Left renal pelvis (tissue), 4 donors: ENCODE results near the gene AGPAT4. TPM values are rescaled to one million over a fixed set of nuclear protein-coding genes. Genes with fewer than 3 reads are reported as not detected.
"Not testable (repeated sequence)": the region's sequence is repeated elsewhere in the genome, so short reads cannot be mapped to it uniquely, and the experiment has no call there.

Experiments
- DNase-seq, 4 donors: peaks; one replicate each; pipeline ENCODE4 v3.0.0-alpha.2; 2013; ENCODE audit warnings: low read depth in 4 of 4, low spot score in 3 of 4
- polyA plus RNA-seq, 4 donors: library from polyadenylated mRNA; unstranded; fragments of 120-200 nt; gene quantifications; one replicate each; pipeline ENCODE4 v1.2.1, GENCODE V29; 2013; ENCODE audit not compliant: insufficient read length in 4 of 4

The AGPAT4 gene
- polyA plus RNA-seq, 4 donors: 17.1 to 22.4 (median 19.1) TPM

DNA sequence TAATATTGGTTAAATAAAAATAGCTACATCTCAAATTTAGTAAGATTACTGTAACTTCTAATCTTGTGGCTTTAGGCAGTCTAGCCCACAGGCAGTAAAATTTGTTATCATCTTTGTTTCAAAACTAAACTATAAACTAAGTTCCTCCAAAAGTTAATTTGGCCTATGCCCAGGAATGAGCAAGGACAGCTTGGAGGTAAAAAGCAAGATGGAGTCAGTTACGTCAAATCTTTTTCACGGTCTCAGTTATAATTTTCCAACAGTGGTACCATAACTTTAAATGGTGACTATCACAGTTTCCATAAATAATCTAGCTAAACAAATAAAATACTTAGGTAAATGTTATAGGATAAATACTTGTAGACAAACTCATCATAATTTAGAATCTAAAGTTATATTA is 63.0 kb downstream of the AGPAT4 start:
- no peak for DNase-seq

DNA sequence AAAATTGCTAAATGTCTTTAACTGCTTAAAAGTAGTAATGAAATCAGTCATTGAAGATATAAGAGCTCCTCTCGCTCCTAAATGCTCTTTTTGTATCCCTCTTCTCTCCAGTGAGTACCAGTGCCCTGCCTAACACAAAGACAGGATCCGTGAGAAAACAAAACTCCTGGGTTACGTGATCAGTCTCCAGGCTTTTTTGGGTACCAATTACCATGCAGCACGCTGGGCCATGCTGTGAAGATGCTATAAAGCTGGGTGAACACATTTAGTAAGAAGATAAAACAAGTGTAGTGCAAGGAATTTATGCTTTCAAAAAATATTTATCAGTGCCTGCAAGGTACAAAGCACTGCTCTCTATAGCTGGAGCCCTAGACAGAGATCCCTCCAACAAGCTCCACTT is 66.7 kb downstream of the AGPAT4 start:
- no peak for DNase-seq

DNA sequence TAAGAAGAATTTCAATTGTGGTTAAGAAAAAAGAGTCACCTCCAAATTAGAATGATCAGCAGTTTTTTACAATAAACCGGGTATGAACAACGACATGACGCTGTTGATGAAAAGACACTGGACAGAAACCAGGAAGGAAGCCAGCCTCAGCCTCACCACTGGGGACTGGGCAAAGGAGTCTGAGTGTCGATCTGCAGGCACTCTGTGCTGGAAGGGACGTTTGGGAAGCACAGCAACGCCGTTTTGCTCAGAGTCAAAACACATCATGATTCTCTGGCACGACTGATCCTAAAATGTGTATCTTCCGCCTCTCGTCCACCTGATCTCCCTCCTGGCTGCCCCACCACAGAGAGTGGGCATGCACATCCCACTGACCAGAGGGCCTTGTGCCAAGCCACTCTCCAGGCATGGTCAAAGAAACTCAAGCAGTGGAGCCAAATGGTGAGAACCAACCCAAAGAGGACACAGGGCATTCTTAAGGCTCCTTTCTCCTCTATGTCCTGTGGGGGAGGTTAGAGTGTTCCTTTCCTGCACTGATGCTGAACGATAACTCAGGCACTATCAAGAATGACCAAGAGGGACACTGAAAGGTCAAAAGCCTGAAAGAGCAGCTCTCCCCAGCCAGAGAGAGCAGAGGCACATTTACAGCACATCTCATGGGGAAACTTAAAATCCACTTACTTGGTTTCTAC is 68.8 kb downstream of the AGPAT4 start:
- no peak for DNase-seq

DNA sequence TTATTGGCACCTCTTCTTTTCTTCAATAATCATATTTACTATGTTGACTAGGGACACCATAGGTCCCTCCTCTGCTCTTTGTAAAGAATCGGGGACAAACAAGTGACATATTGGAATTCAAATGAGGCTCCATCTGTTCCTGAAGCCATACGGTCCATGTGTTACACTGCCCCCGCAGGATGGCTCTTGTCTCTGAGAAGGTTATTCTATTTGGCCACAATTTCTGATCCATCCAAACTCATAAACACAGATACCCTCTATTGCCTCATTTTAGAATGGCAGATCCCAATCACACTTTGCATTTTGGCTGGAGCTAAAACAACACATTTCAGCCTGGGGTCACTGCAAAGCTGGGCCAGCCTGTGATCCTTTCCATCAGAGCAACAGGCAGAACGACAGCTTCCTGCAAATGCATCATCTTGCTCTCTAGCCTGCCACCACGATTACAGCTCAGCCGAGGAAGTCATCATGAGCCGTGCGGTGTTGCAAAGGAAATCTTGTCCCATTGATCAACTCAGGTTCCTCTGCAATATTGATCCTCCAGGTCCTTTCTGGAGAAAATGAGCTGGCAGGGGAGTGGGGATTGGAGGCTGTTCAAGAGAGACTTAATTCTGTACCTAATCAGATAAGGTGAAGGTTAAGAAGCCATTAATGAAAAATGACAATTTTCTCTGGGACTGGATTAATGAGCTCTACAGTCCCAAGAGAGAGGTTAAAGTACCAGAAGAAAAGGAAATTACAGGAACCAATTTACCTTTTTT is 73.1 kb downstream of the AGPAT4 start:
- DNase-seq: no peak

DNA sequence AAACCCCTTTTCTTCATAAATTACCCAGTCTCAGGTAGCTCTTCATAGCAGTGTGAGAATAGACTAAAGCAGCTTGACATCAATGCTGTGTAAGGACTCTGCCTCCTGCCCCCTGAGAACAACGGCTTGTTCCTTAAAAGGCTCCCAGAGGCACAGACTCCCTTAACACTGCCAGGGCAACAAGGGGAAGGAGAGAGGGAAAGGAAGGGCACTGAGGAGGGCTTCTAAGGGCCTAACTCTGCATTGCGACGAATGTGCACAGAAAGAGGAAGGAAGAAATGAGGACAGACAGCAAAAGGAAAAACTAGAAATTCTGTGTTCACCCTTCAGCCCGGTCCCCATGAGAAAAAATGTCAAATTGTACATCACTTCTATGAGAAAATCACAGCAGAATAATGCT is 74.0 kb downstream of the AGPAT4 start:
- no peak for DNase-seq

DNA sequence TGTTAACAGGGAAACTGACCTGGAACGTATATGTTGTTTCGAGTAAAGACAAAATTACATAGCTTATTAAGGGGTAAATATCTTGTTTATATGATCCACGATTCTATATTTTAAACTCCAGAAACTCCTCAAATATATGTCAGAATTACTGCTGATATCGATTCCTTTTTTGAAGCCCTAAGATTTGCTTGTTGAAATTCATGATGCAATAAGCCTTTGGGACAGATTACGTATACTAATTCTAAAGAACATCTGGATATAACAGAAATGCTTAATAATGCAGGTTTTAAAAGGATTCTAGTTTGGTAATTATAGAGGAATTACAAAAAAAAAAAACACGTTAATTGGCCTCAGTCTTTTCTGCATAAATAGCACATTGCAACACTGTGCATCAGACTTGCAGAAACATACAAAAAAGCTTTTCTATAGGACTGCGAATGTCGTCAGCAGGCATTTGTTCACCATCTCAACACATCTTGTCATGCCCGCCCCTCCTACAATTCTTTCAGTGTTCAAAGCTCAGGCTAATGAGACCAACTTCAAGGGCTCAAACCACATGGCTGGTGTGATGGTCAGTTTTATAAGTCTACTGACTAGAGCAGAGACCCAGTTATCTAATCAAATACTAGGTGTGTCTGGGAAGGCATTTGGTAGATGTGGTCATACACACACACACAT is 74.9 kb downstream of the AGPAT4 start:
- no peak for DNase-seq

DNA sequence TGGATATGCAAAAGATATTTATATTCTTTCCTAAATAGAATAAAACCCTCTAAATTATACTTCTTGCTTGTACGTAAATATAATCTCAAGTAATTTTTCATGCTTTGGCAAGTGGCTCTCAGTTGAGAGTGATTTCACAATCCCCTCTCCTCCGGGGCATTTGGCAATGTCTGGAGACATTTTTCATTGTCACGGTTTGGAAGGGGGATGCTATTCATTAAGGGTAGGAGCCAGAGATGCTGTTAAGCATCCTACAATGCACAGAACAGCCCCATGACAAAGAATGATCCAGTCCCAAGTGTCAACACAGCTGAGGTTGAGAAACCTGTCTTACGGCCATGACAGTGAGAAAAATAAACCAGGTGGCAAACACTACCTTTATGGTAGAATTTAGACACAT is 75.7 kb downstream of the AGPAT4 start:
- DNase-seq: no peak

DNA sequence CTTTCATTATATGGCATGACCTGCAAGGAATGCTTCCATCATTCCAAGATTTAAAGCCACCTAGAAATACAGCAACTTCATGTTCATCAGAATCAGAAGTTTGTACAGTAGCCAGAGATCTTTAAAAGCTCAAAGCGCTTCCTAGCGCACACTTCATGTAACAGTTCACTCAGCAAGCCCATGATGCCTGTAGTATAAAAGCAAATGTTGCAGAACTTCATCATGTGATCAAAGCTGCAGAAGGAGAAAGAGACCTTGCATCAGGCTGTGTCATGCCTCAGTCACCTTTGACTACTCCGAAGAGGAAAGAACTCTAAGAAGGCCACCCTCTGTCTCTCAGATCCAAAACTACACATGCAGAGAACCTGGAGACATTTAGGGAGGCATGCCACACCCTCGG is 78.5 kb downstream of the AGPAT4 start:
- DNase-seq: peak in 1 of 4 donors; percentile 12

DNA sequence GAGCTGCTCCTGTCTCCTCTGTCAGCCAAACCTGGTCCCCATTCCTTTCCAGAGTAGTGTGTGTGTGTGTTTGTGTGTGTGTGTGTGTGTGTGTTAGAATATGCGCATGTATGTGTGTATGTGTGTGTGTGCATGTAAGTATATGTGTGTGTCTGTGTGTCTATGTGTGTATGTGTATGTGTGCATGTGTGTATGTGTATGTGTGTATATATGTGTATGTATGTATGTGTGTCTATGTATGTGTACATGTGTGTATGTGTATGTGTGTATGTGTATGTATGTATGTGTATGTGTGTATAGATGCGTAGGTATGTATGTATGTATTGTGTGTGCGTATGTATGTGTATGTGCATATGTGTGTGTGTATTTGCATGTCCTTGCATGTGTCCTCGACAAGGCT is 79.5 kb downstream of the AGPAT4 start:
- DNase-seq: no peak

DNA sequence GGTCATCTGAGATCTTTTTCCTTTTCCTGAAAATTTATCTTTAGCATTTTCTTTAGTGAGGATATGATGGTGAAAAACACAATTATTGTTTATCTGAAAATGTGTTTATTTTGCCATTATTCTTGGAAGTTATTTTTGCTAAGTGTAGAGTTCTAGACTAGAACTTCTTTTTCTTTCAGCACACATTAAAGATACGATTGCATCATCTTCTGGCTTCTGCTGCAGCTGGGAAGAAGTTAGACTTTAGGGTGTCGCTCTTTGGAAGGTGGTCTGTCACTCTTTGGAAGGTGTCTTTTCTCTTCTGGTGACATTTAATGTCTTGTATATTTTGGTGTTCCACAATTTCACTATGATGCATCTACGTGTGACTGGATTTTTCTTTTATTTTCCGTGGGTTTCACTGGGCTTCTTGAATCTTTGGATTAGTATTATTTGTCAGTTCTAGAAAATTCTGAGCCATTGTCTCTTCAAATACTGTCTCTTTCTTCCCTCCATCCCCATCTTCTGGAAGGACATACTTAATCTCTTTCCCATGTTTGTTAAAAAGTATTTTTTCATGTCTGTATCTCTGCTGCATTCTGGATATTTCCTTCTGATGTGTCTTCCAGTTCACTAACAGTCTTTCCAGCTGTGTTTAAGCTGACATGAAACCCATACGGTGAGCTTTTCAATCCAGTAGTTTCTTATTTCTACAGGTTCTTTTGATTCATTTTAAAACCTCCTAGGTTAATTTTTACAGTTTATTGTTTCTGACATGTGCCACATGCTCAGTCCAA is 81.0 kb downstream of the AGPAT4 start:
- no peak for DNase-seq

DNA sequence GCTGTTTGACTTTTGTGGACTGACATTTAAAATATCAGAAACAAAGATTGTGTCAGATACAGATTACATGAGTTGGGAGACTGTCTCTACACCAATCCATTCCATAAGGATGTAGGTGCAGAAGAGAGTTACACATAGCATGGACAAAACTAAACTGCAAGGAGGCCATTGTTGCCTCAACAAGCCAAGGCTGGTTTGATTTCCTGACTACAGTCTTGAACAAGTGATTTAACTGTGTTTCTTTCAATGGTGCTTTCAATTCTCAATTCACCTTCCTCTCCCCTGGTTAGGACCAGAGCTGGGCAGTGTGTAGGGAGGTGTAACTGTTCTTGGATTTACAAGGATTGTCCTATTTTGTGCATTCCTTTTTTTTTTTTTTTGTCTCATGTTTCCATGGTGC is 82.2 kb downstream of the AGPAT4 start:
- no peak for DNase-seq

DNA sequence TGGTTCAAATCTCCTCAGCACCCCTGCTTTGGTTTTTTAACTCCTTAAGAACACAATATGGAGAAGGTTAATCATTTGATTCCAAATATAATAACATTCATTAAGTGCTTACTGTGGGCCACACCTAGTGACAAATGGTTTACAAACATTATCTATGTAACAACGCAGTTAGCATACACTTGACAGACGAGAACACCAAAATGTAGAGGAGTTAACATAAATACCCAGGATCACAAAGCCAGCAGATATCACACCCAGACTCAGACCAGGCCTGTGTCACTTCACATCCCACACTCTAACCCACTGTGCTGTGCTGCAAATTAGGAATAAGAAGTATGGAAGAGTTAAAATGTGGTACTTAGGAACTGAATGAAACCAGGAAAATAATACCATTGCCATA is 82.9 kb downstream of the AGPAT4 start:
- DNase-seq: no peak

DNA sequence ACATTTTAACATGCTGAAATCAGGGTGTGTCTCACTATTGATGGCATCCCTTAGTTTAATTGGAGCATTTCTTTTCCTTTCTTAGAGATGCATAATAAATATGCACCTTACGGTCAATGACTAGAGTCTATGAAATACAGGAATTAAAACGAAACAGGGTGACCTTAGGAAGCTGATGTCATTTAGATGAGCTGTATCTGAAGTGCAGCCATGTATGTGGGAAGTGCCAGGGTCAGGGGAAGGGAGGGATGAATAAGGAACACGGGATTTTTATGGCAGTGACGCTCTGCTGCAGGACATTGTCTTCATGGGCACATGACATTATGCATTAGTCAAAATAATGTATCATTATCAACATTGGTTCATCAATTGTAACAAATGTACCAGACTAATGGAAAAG is 84.0 kb downstream of the AGPAT4 start:
- DNase-seq: no peak

DNA sequence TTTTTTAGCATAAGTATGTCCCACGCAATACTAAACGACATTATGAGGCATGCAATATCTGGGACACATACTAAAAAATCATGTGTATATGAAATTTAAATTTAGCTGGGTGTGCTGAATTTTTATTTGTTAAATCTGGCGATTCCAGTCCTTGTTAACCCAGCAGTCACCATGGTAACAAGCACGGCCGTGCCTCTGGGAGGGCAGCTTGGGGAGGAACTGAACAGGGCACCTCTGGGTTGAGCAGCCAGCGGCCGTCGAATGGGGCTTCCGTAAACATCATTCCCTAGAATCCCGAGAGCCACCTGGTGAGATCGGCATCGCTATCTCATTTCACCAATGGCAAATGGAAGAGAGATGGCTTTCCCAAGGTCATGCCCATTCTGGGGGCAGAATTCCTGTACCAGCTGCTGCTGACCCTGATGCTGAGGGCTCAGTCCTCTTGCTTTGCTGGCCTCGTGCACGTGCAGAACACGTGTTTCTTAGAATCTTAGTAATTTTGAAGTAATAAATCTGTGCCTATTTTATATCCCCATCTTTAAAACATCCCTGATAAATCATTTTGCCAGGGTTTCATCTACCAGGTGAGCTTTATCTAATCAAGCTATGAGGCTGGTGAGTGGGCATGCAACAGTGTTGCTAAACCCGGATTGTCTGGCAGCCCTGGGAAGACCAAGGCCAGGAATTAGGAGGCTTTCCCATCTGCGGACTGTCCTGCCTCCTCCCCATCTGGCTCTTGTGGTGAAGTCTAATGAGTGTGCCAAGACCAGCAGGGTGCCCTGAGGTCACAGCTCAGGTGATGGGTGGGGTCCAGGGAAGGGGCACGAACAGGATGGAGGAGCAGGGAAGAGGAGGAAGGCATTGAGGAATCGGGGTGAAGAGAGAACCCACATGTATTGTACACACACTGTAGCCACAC is 85.1 kb downstream of the AGPAT4 start:
- no peak for DNase-seq

DNA sequence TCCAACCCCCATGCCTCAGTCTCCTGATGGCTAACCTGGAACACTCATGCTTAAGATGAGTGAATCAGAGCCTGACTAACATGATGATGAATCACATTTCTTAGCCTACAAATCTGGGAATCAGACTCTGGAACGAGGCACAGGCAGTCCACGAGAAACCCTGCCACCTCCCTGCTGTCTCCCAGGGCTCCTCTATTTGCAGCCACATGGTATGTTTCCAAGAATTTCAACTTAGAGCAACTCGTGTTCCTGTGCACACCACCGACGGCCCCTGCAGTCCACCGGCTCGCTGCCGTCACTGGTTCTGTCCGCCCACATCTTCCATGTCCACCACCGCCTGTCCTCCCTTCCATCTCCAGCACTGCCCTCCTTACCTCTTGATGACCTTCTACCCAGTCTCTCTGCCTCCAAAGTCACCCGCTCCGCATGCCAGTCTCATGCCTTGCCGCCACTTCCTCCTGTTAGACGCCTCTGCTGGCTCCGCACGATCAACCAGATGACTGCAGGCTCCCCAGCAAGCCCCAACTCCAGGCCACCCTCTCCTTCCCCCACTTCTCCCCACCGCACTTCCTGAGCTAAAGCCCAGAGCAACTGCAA is 87.6 kb downstream of the AGPAT4 start:
- DNase-seq: no peak

DNA sequence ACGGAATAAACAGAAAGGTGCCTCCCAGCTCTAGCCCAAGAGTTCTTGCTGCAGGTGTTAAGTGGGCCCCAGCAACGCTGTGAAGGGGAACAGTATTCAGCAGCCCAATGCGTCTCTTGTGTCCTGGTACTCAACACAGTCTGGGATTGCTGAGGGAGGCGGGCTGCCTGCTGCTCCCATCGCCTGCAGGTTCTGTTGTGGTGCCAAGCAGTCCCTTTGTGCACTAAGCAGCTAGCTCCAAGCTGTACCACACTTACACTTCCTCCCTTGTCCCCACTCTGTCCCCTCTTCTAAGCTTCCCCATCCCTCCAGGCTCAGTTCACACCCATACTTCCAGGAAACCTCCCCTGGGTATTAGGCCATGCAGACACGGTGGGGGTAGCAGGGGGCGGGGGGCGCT is 92.7 kb downstream of the AGPAT4 start:
- no peak for DNase-seq

DNA sequence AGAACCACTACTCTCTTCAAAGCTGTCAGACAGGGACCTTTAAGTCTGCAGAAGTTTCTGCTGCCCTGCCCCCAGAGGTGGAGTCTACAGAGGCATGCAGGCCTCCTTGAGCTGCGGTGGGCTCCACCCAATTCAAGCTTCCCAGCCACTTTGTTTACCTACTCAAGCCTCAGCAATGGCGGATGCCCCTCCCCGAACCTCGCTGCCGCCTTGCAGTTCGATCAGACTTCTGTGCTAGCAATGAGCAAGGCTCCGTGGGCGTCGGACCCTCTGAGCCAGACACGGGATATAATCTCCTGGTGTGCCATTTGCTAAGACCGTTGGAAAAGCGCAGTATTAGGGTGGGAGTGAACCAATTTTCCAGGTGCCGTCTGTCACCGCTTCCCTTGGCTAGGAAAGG is 95.7 kb downstream of the AGPAT4 start:
- not testable (repeated sequence) for DNase-seq

DNA sequence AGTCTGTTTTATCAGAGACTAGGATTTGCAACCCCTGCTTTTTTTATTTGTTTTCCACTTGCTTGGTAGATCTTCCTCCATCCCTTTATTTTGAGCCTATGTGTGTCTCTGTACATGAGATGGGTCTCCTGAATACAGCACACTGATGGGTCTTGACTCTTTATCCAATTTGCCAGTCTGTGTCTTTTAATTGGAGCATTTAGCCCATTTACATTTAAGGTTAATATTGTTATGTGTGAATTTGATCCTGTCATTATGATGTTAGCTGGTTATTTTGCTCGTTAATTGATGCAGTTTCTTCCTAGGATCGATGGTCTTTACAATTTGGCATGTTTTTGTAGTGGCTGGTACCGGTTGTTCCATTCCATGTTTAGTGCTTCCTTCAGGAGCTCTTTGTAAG is 97.4 kb downstream of the AGPAT4 start:
- DNase-seq: not testable (repeated sequence)

DNA sequence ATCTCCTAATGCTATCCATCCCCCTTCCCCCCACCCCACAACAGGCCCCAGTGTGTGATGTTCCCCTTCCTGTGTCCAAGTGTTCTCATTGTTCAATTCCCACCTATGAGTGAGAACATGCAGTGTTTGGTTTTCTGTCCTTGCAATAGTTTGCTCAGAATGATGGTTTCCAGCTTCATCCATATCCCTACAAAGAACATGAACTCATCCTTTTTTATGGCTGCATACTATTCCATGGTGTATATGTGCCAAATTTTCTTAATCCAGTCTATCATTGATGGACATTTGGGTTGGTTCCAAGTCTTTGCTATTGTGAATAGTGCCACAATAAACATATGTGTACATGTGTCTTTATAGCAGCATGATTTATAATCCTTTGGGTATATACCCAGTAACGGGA is 101.1 kb downstream of the AGPAT4 start:
- not testable (repeated sequence) for DNase-seq

DNA sequence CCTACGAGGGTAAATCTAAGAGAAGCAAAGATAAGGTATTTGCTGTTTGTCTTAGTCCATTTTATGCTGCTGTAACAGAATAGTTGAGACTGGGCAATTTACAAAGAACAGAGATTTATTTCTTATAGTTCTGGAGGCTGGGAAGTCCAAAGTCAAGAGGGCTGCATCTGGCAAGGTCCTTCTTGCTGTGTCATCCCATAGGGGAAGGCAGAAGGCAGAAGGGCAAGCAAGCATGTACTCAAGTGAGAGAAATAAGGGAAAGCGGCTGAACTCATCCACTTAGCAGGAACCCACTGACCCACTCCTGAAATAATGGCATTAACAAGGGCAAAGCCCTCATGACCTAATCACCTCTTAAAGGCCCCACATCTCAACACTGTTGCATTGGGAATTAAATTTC is 102.7 kb downstream of the AGPAT4 start:
- DNase-seq: no peak
